Skin of body (tissue), 2 donors: ENCODE data around the gene SMG9. TPM values are rescaled to one million over a fixed set of nuclear protein-coding genes. Genes with fewer than 3 reads are reported as not detected.

Source experiments
- DNase-seq: peaks from one replicate; lab custom pipeline; 2025; lab: John Stamatoyannopoulos, UW
- total RNA-seq: library from RNA; depleted of rRNA; stranded (reverse); fragments of >200 nt; gene quantifications from one replicate; pipeline ENCODE4 v1.2.3, GENCODE V29; 2014

The SMG9 gene
- total RNA-seq, 1 donor from 2014 or later: 14.3 TPM

DNA sequence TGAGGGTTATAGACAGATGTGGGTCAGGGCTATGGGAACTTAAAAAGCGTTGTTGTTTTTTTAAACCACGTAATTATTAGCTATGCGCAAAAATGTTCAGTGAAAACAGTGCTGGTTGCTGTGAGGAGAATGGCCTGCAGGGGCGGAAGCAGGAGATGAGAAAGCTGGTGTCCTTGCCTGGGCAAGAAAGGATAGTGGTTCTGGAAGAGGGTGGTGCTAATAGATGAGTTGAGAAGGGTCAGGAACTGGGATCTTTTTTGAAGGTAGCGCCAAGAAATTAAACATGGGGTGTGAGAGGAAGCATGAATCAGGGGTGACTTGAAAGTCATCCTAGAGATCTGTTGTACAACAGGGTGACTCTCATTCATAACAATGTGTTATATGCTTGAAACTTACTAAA lies 4.8 kb upstream of the SMG9 start:
- DNase-seq: no peak

- DNase-seq: peak; percentile 63
Measured at GRCh38 chr19:43755256-43755801, 567 bp upstream of the SMG9 start.

GRCh38 chr19:43754253-43754502 lies 584 bp downstream of the SMG9 start:
- DNase-seq: peak; percentile 75

GRCh38 chr19:43752287-43752875 lies 2.4 kb downstream of the SMG9 start:
- no peak for DNase-seq

DNA sequence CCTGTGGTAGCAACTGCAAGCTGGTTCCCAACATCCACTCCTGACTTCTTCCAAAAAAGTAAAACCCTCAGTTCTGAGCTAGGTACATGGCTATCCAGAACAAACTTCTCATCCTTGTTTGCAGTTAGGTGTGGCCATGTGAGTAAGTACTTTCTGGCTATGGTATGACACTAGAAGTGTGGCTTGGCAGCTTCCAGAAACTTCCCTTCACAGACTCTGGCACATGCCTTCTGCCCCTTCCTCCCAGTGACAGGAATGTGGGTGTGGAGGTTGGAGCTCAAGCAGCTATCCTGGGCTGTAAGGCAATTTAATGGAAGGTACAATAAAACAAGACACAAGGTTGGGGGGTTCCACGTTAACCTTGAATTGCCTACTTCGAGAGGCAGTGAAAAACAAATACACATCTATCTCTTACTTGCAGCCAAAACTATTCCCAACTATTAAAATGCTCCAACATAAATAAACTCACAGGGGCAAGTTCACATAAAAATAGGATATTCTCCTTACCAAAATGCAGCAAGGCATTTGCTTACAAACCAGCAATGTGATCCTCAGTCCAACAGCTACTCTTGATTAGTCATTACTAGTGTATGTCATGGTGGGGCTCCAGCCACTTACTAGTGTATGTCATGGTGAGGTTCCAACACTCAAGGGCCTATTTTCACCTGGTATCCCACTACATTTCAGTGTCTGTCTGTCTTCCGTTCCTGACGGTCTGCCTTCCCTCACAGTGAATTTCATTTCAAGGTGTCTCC lies 3.1 kb downstream of the SMG9 start:
- no peak for DNase-seq

DNA sequence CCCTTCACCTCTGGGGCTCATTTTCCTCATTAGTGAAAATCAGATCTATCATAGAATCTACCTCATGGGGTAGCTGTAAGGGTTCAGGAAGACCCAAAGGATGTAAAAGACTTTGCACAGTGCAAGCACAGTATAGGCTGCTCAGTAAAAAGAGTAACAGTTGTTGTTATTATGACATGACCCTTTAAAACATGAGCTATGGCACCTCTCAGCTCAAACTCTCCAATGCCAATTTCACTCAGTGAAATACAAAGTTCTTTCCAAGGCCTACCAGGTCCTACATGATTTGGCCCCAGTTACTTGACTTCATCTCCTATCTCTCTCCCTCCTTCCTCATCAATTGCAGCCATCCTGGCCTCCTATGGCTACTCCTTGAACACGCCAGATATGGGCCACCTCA lies 4.9 kb downstream of the SMG9 start:
- DNase-seq: no peak

- DNase-seq: no peak
Measured at GRCh38 chr19:43749152-43749551, 5.6 kb downstream of the SMG9 start.

- DNase-seq: no peak
Measured at GRCh38 chr19:43748685-43749084, 6.1 kb downstream of the SMG9 start.

- DNase-seq: no peak
Measured at GRCh38 chr19:43748205-43748594, 6.6 kb downstream of the SMG9 start.

GRCh38 chr19:43747557-43748204 lies 7.1 kb downstream of the SMG9 start:
- DNase-seq: no peak

GRCh38 chr19:43743059-43743458 lies 11.7 kb downstream of the SMG9 start:
- DNase-seq: no peak

DNA sequence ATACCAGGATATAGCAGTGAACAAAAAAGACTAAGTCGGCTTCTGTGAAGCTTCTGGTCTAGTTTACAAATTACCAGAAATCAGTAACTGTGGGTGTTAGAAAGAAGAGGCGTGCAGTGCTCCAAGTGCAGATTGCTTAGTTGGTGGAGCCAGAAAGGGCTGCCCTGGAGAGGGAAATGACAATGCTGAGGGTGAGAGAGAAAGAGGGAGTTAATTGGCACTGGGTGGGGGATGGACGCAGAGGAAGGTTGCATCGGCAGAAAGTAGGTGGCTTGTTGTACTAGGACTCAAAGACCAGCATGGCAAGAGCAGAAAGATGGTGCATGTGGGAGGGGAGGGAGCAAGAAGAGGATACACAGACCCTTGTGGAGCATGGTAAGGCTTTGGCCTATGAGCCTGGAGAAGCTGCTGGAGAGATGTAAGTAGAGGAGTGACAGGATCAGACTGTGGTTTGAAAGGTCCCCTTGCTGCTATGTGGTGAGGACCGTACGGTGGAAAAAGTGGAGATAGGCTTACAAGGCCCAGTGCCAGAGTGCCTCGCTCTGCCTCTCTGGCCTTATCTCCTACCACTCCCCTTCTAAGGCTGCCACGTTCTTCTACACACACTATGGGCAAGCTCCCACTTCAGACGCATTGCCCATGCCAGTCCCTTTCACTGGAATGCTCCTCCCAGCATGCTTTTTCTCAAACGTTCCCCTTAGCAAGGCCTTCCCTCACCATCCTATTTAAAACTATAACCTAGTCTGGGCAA lies 13.5 kb downstream of the SMG9 start:
- no peak for DNase-seq

DNA sequence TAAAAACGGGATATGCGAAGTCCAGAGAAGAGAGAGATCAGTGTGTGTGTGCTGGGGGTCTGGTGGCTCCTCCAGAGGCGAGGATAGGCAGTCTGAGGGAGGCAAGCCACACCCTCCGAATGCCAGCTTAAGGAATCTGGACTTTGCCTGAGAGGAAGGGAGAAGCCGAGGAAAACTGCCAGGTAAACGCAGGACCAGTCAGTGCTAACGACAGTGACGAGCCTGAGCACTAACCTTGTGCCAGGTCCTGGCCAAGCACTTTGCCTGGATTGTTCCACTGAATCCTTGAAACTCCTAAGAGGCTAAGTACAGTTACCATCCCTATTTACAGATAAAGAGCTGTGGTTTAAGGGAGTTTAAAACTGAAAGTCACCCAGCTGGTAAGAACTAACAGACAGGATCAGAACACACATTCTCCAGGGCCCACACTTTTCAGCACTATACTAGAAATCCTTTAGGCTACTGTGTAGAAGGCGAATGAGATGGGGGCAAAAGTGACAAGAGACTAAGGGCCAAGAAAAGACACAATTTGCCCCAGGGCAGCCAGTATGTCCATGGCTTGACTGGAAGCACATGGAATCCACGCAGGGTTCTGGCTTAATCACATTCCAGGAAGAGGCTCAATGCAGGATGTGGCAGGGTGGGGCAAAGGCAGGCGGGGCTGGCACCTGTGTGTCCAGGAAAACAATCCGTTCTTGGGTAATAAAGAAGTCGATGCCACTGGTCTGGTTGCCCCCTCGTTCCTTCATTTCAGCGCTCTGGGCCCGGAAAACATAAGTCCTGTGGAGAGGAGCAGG lies 15.1 kb downstream of the SMG9 start:
- no peak for DNase-seq

GRCh38 chr19:43738780-43739211 lies 16.0 kb downstream of the SMG9 start:
- no peak for DNase-seq

DNA sequence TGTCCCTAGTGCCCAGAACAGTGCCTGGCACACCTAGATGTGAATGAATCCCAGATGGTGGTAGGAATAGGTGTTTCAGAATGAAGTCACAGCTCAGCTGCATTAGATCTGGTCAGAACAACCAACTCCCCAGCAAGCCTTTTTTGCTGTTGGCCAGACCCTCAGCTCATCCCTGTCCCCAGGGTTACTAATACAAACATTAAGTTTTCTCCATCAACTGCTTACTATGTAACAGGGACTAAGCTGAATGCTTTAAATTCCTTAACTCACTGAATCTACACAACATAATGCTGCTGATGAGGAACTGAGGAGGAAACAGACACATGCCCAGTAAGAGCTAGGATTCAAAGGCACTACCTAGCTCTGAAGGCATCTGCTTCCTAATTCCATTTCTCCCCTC lies 18.8 kb downstream of the SMG9 start:
- no peak for DNase-seq

DNA sequence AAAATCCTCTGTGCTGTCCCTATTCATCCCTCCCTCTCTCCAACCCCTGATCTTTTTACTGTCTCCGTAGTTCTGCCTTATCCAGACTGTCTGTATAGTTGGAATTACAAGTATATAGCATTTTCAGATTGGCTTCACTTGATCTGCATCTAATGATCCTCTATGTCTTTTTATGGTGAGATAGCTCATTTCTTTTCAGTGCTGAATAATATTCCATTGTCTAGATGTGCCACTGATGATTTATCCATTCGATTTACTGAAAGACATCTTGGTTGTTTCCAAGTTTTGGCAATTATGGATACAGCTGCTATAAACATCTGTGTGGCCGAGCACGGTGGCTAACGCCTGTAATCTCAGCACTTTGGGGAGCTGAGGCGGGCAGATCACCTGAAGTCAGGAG lies 19.7 kb downstream of the SMG9 start:
- no peak for DNase-seq

DNA sequence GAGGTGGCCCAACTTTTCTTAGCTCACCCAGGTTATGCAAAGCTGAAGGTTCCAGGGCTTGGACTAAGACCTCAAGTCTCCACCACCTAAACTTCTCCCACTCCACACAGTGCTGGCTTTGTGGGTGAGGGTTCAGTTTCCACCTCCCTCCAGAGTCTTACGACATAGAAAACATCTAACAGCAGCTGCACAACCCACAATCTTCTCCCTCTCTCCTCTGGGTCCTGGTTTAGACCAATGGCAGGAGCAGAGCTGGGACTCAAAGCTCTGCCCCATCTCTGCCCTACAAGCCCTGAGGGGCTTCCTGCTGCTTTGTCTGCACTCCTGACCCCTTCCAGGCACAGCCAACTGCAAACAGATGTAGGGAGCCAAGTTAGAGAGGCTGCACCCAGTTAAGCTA lies 22.9 kb downstream of the SMG9 start:
- no peak for DNase-seq

- DNase-seq: no peak
Measured at GRCh38 chr19:43731346-43731745, 23.4 kb downstream of the SMG9 start.

- no peak for DNase-seq
Measured at GRCh38 chr19:43729919-43730318, 24.8 kb downstream of the SMG9 start.

DNA sequence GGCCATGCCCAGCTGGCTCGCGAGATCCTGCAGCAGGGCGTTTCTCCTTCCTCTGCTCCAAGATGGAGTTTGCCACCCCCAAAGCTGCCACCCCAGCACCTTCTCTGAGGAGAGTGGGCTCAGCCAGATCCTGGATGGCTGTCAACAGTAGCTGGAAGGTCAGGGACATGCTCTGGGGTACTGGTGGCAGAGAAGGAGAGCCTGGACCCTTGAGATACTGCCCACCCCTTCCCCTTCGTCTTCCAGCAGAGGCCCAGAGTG lies 27.2 kb downstream of the SMG9 start:
- no peak for DNase-seq

DNA sequence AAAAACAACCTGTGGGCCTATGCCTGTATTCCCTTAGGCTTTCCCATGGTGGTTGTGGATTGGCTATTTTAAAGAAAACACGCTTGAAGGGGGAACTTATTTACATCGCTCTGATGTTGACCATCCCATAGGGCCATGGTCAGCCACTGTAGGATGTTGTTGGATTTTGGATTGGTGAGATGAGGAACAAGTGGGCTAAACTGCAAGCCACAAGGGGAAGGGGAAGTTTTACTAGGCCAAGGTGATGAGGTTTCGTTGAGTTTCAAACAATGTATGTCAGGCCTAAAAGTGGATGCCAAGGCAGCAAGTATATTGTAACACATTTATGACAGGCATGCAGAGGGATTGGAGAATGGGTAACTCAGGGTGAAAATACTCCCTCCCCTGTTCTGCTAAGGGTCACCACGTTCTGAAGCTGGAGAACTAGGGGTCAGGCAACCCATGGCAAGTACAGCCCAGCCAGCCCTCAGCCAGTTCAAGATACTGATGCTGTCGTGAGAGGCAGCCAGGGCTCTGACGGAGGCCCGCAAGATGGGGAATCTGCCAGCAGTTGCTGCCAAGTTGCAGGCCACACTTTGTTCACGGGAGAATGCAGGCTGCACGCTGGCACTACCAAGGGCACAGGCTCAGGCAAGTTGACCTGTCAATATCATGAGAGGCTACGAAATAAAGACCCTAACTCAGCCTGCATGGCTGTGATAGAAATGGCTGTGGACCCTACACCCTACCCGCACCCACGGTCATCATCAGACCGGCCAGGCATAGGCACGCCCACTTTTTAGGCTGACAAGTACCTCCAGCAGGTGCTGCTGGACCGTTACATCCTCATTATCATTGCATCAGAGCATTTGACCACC lies 27.8 kb downstream of the SMG9 start:
- DNase-seq: no peak
